Spleen (tissue), 11 donors: Measurements from ENCODE around the gene DNAAF9. TPM values are rescaled to one million over a fixed set of nuclear protein-coding genes. Genes with fewer than 3 reads are reported as not detected.

Experiments used
- DNase-seq: peaks from one replicate; pipeline ENCODE4 v3.0.0-alpha.2; 2020
- H3K27ac ChIP-seq, 8 donors: fragments of 200-600 bp; sonication (generic) in 7 of 8; 1 replicate in 4 of 8; 2 replicates in 4 of 8; pipeline versions ENCODE4 v1.5.0 to v1.8.0; 2016 to 2021; ENCODE audit warnings: inconsistent platforms in 4 of 8, mild to moderate bottlenecking in 4 of 8, moderate library complexity in 1 of 8
- H3K27me3 ChIP-seq, 7 donors: fragments of 200-600 bp; sonication (generic) in 6 of 7; replicated peaks in 1 of 7; 1 replicate in 4 of 7; 2 replicates in 3 of 7; pipeline versions ENCODE4 v1.5.0 to v1.8.0; 2016 to 2021; ENCODE audit warnings: inconsistent platforms in 3 of 7, mild to moderate bottlenecking in 1 of 7
- H3K36me3 ChIP-seq, 6 donors: fragments of 200-600 bp; sonication (generic) in 5 of 6; 1 replicate in 4 of 6; 2 replicates in 2 of 6; pipeline versions ENCODE4 v1.5.0 to v1.8.0; 2016 to 2021; ENCODE audit warnings: inconsistent platforms in 2 of 6
- H3K4me1 ChIP-seq, 6 donors: fragments of 200-600 bp; sonication (generic) in 5 of 6; 1 replicate in 3 of 6; 2 replicates in 3 of 6; pipeline versions ENCODE4 v1.5.0 to v1.8.0; 2016 to 2021; ENCODE audit warnings: inconsistent platforms in 3 of 6
- H3K4me3 ChIP-seq, 8 donors: fragments of 200-600 bp; sonication (generic) in 7 of 8; 1 replicate in 4 of 8; 2 replicates in 4 of 8; pipeline versions ENCODE4 v1.5.0 to v1.8.0; 2016 to 2021; ENCODE audit warnings: inconsistent platforms in 4 of 8, mild to moderate bottlenecking in 4 of 8, moderate library complexity in 2 of 8
- H3K9me3 ChIP-seq, 8 donors: fragments of 200-600 bp; sonication (generic) in 7 of 8; 1 replicate in 4 of 8; 2 replicates in 4 of 8; pipeline versions ENCODE4 v1.5.0 to v1.8.0; 2016 to 2021; ENCODE audit warnings: inconsistent platforms in 4 of 8
- POLR2A ChIP-seq, 3 donors: fragments of 450-650 bp; IDR thresholded peaks; one replicate each; pipeline ENCODE4 v1.5.1; 2017; ENCODE audit warnings: antibody characterized with exemption in 3 of 3, mild to moderate bottlenecking in 1 of 3
- POLR2AphosphoS5 ChIP-seq, 3 donors: sonication (generic); formaldehyde crosslinking; IDR thresholded peaks; one replicate each; pipeline ENCODE4 v1.5.1; 2017; ENCODE audit warnings: antibody characterized with exemption in 3 of 3
- WGBS, 5 donors: extraction: QIAGEN DNeasy Blood & Tissue Kit in 3 of 5; methylation state at CpG; one replicate each; pipeline versions ENCODE4 v1.1.5 to v1.1.7; 2013 to 2018; 5-methylcytosine and 5-hydroxymethylcytosine counted together
- intact Hi-C: fragments of 100-400 bp; cut with DNase I; formaldehyde crosslinking; loops from one replicate; pipeline ENCODE4 v1.15.0; 2023; ENCODE audit warnings: low total_unique reads
- polyA plus RNA-seq, 3 donors: library from polyadenylated mRNA; stranded (reverse); fragments of 200-250 nt; gene quantifications; one replicate each; pipeline ENCODE4 v1.2.1, GENCODE V29; 2013
- total RNA-seq, 7 donors: library from RNA; depleted of rRNA in 3 of 7; stranded (reverse); fragments of >200 nt in 3 of 7; fragmentation: NEBNext Ultra II Directional in 4 of 7; extraction: Animal tissue kit (Norgen Biotek cat#: 25700) in 4 of 7; gene quantifications; one replicate each; pipeline versions ENCODE4 v1.1.0 to v1.2.1, GENCODE V29; 2016 to 2021
- TF ChIP-seq, protein P1 (sequence below), 11 experiments: fragments of 200-600 bp in 7 of 11; fragments of 450-650 bp in 4 of 11; sonication (generic) in 4 of 11; IDR thresholded peaks in 8 of 11; conservative IDR thresholded peaks in 3 of 11; 1 replicate in 7 of 11; 2 replicates in 4 of 11; pipeline versions ENCODE4 v1.4.0 to v1.8.0; 2016 to 2021; ENCODE audit warnings: antibody characterized with exemption in 11 of 11, inconsistent platforms in 4 of 11, mild to moderate bottlenecking in 1 of 11
- donor health status: healthy with polysubstance abuse.
- donor health status: DM: no; HTN: no; CAD: no; lungs with moderate emphysema.
- donor health status: DM: no; HTN: no; CAD: no.
- donor health status: Bipolar disorder and iron deficiency.
- donor health status: healthy.
- donor health status: DM: no; HTN: no; CAD: no.
- donor health status: DM: yes; HTN: yes; CAD: no.

The DNAAF9 gene
- total and polyA plus RNA-seq, 10 donors = 1.8 to 21.4 (median 16.4) TPM

DNA sequence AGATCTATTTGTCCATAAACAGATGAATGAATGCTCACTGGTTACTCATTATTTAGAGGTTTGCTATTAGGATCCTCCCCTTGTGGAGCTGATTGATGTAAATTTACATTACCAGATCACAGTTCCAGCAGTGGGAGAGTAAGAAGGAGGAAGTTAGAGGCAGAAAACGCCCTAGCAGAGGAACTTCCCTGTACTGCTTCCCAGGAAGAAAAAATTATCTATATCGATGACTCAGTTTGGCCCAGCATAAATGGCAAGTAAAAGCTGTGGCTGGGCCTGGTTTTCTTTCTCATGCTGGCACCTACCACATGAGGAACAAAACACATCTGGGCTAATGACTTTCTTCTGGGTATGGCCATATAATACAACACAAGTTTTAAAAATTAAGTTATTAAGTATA is 35.7 kb downstream of the DNAAF9 start:
- no peaks in the 10 kb centered on the region for H3K9me3 ChIP-seq
- no peak overlapping the region for H3K27ac ChIP-seq
- no peak overlapping the region for H3K4me3 ChIP-seq
- H3K4me1 ChIP-seq = no peaks in the 10 kb centered on the region
- intact Hi-C loops = no loop called here
- peaks cover 0 to 85% (median 27%) of the 10 kb centered on the region in 6 donors for H3K36me3 ChIP-seq
- no peak for DNase-seq
- WGBS, 5 donors = 61 to 83% (median 75%) methylated on average over 2 of the region's 2 CpGs
- H3K27me3 ChIP-seq = no peaks in the 10 kb centered on the region
- no peak for TF ChIP-seq POLR2A (IDR thresholded peaks at IDR 0.05)
- no peak for TF ChIP-seq POLR2AphosphoS5 (IDR thresholded peaks at IDR 0.05)
- TF ChIP-seq, protein P1, sequence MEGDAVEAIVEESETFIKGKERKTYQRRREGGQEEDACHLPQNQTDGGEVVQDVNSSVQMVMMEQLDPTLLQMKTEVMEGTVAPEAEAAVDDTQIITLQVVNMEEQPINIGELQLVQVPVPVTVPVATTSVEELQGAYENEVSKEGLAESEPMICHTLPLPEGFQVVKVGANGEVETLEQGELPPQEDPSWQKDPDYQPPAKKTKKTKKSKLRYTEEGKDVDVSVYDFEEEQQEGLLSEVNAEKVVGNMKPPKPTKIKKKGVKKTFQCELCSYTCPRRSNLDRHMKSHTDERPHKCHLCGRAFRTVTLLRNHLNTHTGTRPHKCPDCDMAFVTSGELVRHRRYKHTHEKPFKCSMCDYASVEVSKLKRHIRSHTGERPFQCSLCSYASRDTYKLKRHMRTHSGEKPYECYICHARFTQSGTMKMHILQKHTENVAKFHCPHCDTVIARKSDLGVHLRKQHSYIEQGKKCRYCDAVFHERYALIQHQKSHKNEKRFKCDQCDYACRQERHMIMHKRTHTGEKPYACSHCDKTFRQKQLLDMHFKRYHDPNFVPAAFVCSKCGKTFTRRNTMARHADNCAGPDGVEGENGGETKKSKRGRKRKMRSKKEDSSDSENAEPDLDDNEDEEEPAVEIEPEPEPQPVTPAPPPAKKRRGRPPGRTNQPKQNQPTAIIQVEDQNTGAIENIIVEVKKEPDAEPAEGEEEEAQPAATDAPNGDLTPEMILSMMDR (IDR thresholded peaks at IDR 0.05 in 8 of 11, conservative IDR thresholded peaks at IDR 0.05 in 3 of 11) = no peak

- H3K9me3 ChIP-seq = no peaks in the 10 kb centered on the region
- no peaks in the 10 kb centered on the region for H3K27me3 ChIP-seq
- H3K4me3 ChIP-seq = no peak overlapping the region
- intact Hi-C loops = no loop called here
- TF ChIP-seq, protein P1 (IDR thresholded peaks at IDR 0.05 in 8 of 11, conservative IDR thresholded peaks at IDR 0.05 in 3 of 11) = no peak
- TF ChIP-seq POLR2AphosphoS5 (IDR thresholded peaks at IDR 0.05) (no peak), POLR2A (IDR thresholded peaks at IDR 0.05) (no peak)
- H3K4me1 ChIP-seq = no peaks in the 10 kb centered on the region
- H3K27ac ChIP-seq = no peak overlapping the region
- no peak for DNase-seq
- WGBS, 5 donors = 70 to 87% (median 74%) methylated on average over 3 of the region's 3 CpGs
- peaks cover 0 to 74% (median 7%) of the 10 kb centered on the region in 6 donors for H3K36me3 ChIP-seq
Measured at GRCh38 chr20:3367089-3367488, 40.4 kb downstream of the DNAAF9 start.

DNA sequence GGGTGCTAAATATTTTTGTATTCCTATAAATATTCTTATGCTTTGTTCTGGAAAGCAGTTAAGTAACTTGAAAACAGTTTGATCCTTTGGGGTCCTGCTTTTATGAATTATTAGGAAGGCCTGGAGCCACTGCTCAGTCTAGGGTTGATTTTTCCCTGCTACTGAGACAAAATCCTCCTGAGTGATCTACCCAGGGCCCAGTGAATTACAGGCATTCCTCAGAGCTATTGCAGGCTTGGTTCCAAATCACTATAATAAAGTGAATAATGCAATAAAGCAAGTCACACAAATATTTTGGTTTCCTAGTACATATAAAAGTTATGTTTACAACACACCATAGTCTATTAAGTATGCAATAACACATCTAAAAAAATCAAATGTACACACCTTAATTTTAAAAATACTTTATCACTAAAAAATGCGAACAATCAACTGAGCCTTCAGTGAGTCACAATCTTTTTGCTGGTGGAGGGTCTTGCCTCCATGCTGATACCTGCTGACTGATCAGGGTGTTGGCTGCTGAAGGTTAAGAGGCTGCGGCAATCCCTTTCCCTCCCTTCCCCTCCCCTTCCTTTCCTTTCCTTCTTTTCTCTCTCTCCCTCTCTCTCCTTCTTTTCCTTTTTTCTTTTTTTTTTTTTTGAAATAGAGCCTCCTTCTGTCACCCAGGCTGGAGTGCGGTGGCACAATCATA is 43.0 kb downstream of the DNAAF9 start:
- TF ChIP-seq POLR2A (IDR thresholded peaks at IDR 0.05) (no peak), POLR2AphosphoS5 (IDR thresholded peaks at IDR 0.05) (no peak)
- TF ChIP-seq, protein P1 (IDR thresholded peaks at IDR 0.05 in 8 of 11, conservative IDR thresholded peaks at IDR 0.05 in 3 of 11) = no peak
- peaks cover 0 to 74% (median 2%) of the 10 kb centered on the region in 6 donors for H3K36me3 ChIP-seq
- H3K4me3 ChIP-seq = no peak overlapping the region
- no peaks in the 10 kb centered on the region for H3K27me3 ChIP-seq
- no peak overlapping the region for H3K27ac ChIP-seq
- 88 to 97% (median 95%) methylated on average over 3 of the region's 3 CpGs for WGBS, 5 donors
- H3K4me1 ChIP-seq = no peaks in the 10 kb centered on the region
- H3K9me3 ChIP-seq = no peaks in the 10 kb centered on the region
- intact Hi-C loops = no loop called here
- DNase-seq = no peak

GRCh38 chr20:3360752-3361151 is 46.7 kb downstream of the DNAAF9 start:
- Histone ChIP-seq H3K36me3 (peaks cover 0 to 77% (median 5%) of the 10 kb centered on the region in 6 donors), H3K4me1 (no peaks in the 10 kb centered on the region), H3K9me3 (no peaks in the 10 kb centered on the region), H3K4me3 (no peak overlapping the region), H3K27me3 (no peaks in the 10 kb centered on the region), H3K27ac (no peak overlapping the region)
- 84 to 96% (median 92%) methylated on average over 3 of the region's 3 CpGs for WGBS, 5 donors
- DNase-seq = no peak
- intact Hi-C loops = no loop called here
- TF ChIP-seq, protein P1 (IDR thresholded peaks at IDR 0.05 in 8 of 11, conservative IDR thresholded peaks at IDR 0.05 in 3 of 11) = no peak
- TF ChIP-seq POLR2A (IDR thresholded peaks at IDR 0.05) = no peak
- no peak for TF ChIP-seq POLR2AphosphoS5 (IDR thresholded peaks at IDR 0.05)
